H1 (cell line): Measurements from ENCODE around the gene CELF4. TPM values are rescaled to one million over a fixed set of nuclear protein-coding genes. Genes with fewer than 3 reads are reported as not detected.

Source experiments
- ASH2L ChIP-seq: fragments of 200-600, 300-600 bp; sonication (generic); IDR thresholded peaks from one replicate; pipeline ENCODE4 v1.7.1; 2017; ENCODE audit warnings: low read length
- CEBPB ChIP-seq: IDR thresholded peaks from 2 replicates; pipeline ENCODE4 v1.6.1; 2012; ENCODE audit warnings: low read depth, low read length
- CTBP2 ChIP-seq: IDR thresholded peaks from 2 replicates; pipeline ENCODE4 v1.7.0; 2011; ENCODE audit warnings: borderline replicate concordance, mild to moderate bottlenecking, moderate library complexity, mixed read lengths, low read length; ENCODE audit not compliant: insufficient read depth, insufficient read length
- TEAD4 ChIP-seq: IDR thresholded peaks from 2 replicates; pipeline ENCODE4 v1.6.1; 2012; ENCODE audit warnings: low read depth, low read length, inconsistent platforms, mixed read lengths
- polyA plus RNA-seq, 7 experiments: library from polyadenylated mRNA; depleted of rRNA in 3 of 7; stranded (reverse) in 5 of 7; unstranded in 2 of 7; fragments of >200 nt in 5 of 7; fragments of 200-250 nt in 2 of 7; gene quantifications; 1 replicate in 5 of 7; 2 replicates in 1 of 7; 4 replicates in 1 of 7; pipeline versions ENCODE4 v1.2.1 to v1.2.3, GENCODE V29; 2011 to 2013; ENCODE audit warnings: missing spikeins in 2 of 7, mixed read lengths in 2 of 7
- total RNA-seq: library from RNA; stranded (reverse); fragmentation: NEBNext Ultra II Directional; extraction: Animal tissue kit (Norgen Biotek cat#: 25700); gene quantifications from 2 replicates; pipeline ENCODE4 v1.2.1, GENCODE V29; 2021

CELF4 gene
- total and polyA plus RNA-seq, 2 of the 8 experiments (the other 6 are each of a cell fraction or from before 2014, with no cell fraction given): 1.6 to 3.4 TPM

- no peak for TF ChIP-seq ASH2L
- TF ChIP-seq CTBP2: no peak
- TF ChIP-seq CEBPB: no peak
- TF ChIP-seq TEAD4: no peak
These were observed 300.2 kb downstream of the CELF4 start (continued) for GRCh38 chr18:37265382-37265781.
